HG03066 (cell line): ENCODE results near the gene MED9.
A peak's percentile ranks its signal among the peaks of the same experiment; 100 is the strongest.
"Not testable (repeated sequence)": the region's sequence is repeated elsewhere in the genome, so short reads cannot be mapped to it uniquely, and the experiment has no call there.

Experiments
- ATAC-seq: cut with Tn5 transposase; IDR thresholded peaks from one replicate; pipeline ENCODE4 v1.9.1; 2021; ENCODE audit warnings: low read depth; ENCODE audit not compliant: unreplicated experiment

Gene MED9

DNA sequence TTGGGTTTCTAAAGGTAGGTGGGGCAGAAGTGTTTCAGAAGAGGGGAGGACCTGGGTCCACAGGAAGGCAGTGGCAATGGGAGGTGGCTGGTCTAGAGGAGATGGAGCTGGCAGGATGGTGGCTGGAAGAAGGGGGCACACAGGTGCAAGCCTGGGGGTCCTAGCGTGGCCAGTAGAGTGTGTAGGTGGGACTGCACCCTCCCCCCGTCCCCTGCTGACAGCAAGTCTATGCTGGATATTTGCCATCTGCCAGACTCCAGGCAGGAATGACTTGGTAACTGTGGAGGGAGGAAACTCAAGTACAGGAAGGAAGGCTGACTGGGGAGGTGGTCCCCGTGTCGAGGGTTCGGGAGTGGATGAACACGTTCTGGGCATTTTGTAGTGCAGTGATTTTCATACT, 8.6 kb downstream of the MED9 start:
- ATAC-seq: no peak

DNA sequence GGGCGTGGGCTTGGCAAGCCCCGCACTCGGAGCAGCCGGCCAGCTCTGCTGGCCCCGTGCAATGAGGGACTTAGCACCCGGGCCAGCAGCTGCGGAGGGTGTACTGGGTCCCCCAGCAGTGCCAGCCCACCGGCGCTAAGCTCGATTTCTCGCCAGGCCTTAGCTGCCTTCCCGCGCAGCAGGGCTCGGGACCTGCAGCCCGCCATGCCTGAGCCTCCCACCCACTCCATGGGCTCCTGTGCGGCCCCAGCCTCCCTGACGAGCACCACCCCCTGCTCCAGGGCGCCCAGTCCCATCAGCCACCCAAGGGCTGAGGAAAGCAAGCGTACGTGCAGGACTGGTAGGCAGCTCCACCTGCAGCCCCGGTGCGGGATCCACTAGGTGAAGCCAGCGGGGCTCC, 9.6 kb downstream of the MED9 start:
- ATAC-seq: not testable (repeated sequence)

DNA sequence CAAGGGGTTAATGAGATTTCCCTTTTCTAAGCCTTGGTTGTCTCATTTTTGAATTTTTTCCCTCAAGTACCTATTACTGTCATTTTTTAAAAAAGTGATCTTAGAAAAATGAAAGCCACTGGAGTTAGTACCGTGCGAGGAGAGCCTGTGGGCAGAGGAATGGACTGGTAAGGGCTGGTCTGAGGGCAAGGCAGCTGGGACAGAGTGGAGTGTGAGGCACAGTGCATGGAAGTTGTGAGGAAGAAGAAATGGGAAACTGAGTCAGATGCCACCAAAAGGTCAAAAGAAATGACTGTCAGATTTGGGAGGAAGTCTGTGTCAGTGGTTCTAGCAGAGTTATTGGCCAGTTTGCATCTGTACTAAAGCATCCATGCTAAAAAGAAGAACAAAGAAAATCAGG, 11.2 kb downstream of the MED9 start:
- no peak for ATAC-seq

DNA sequence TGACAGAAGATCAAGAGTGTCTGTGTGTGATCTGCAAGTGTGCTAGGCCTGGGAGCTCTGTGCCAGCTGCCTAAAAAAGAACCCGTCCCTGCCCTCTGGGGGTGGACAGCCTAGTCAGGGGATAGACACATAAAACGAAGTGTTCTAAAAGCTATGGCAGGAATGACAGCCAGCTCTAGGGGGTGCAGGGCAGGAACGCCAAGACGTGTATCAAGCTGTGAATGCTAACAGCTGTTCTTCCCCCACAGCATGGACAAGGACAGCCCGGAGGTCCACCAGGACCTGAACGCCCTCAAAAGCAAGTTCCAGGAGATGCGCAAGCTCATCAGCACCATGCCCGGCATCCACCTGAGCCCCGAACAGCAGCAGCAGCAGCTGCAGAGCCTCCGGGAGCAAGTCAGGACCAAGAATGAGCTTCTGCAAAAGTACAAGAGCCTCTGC, 14.3 kb downstream of the MED9 start:
- no peak for ATAC-seq

DNA sequence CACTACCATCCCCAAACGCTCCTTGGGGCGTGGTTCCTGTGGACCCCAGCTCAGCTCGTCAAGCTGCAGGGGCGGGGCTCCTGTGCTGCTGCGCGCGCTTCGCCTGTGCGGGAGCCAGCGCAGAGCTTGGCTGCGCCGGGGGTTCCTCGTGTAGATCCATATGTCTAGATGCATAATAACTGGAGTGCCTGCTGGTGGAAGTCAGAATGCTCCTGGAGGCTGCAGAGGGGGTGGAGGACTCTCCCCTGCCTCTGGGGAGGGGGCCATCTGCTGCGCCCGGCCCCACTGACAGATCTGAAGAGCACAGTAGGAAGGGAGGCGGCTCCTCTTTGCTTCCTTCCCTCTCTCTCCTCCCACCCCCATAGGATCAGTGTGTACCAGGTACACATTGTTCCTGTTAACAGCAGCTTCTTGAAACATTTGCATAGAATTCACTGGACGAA, 14.8 kb downstream of the MED9 start:
- no peak for ATAC-seq

DNA sequence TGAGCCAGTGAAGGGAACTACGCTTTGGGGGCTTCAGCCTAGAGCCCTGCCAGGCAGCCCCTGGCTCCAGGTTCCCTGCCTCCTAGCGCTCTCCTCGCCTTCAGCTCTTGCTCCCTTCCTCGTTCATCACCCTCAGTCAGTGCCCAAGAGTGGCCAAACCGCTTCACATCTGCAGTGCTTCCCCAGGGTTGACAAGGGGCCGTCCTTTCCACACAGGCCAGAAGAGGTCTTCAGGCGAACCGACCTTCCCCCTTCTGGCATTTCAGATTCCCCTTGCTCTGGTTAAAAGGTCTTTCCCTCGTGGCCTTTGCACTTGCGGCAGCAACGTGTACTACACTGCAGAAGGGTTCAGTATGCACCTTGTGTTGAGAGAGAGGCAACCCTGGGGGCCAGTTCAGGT, 15.3 kb downstream of the MED9 start:
- ATAC-seq: no peak

DNA sequence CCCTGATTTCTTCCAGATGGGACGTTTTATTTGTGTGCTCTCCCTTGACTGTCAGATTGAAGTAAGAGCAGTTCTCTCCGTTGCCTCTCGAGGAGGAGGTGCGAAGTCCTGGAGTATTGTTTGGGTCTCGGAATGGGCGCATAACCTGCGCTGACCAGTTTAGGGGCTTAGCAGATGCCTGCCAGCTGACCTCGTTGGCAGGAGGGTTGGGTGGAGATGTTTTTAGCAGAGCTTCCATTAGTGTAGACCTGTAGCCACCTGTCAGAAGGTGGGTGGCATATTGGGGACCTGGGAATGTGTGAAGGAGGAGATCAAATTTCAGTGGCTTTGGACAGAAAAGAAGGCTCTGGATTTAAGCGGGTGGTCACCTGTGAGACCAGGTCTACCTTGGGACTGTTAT, 15.8 kb downstream of the MED9 start:
- no peak for ATAC-seq

DNA sequence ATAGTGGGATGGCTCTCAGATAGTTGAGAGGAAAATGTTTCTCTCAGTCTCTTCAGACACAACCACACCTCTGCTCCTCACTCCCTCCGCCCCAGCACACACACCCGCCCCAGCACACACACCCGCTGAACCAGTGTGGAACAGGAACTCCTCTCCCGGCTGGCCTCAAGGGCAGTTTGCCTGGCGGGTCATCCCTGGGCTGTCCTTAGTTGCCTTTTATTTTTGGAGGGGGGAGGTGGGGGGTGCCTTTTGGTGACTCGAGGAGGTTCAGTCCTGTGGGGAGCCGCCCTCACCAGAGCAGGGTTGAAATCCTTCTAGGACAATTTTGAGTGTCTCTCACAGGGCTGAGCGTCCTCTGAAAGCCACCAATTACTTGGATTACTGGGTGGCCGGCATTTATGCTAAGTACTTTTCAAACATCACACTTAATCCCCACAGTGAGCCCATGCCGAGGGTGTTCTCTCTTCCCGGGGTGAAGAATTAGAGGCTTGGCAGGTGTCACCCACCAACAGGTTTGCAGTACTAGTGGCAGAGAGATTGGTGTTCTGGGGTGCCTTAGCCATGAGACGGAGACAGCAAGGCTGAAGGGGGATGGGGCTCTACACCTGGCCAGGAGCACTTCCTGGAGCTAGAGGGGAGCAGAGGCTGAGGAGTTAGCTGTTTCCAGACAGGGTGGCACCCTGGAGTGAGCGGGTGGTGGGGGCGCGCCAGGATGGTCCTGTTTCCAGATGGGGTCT, 16.6 kb downstream of the MED9 start:
- ATAC-seq: no peak

DNA sequence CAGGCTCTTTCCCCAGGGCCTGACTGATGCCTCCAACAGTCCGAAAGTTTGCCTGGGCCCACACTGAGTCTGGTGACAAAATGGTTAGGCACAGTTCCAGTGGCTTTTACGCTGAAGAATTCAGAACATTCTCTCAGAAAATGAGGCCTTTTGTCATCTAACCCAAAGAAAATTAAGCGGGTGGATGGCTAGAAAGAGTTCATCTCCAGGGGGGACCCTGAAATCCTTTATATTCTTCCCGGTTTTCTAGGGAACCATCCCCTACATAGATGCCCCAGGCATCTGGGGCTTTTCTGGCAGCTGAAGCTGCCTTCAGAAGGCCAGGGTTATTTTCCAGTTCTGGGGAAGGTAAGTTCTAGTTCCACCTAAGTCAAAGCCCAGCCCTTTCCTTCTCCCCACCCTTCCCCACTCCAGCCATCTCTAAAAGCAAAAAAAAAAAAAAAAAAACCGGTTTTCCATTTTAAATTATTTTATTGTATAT, 17.2 kb downstream of the MED9 start:
- no peak for ATAC-seq

DNA sequence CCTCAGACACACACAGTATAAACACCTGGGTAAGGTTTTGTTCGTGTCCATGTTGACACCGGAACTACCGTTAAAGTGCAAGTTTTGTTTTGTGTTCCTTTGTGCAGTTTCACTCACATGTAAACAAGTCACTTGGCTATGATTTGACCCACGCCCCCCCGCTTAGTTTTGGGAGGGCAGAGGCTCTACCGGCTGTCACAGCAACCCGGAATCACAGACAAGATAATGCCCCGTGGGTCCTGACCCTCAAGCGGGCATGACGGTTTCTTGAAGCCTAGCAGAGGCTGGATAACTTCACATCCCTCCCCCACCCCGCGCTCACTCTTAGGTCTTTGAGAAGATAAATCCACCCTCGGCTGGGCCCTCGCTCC, 17.7 kb downstream of the MED9 start:
- ATAC-seq: no peak

DNA sequence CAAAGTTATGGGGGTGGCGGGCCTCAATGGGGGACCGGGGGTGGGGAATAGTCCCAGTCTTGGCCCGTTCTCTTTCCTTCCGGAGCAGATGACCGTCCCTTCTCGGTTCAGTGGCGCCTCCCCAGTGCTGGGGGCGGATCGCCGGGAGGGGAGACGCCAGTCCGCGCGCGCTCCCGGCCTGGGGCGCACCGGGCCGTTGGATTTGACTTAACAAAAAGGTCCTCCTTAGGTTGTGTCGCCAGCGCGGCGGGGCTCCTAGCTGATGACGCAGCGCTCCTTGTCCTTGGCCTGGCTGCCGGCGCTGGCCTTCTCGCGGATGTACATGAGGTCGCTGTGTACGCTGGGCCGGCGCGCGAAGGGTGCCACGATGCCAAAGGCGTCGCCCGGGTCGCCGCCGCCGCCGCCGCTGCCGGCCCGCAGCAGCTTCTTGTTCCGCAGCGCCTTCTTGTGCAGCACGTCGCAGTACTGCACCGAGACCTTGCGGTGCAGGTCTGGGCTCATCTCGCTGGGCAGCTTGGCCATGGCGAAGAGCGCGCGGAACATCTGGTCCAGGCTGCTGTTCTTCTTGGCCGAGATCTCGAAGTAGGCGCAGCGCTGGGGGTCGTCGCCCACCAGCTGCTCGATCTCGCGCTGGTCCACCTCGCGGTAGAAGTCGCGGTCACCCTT, 18.2 kb downstream of the MED9 start:
- no peak for ATAC-seq

DNA sequence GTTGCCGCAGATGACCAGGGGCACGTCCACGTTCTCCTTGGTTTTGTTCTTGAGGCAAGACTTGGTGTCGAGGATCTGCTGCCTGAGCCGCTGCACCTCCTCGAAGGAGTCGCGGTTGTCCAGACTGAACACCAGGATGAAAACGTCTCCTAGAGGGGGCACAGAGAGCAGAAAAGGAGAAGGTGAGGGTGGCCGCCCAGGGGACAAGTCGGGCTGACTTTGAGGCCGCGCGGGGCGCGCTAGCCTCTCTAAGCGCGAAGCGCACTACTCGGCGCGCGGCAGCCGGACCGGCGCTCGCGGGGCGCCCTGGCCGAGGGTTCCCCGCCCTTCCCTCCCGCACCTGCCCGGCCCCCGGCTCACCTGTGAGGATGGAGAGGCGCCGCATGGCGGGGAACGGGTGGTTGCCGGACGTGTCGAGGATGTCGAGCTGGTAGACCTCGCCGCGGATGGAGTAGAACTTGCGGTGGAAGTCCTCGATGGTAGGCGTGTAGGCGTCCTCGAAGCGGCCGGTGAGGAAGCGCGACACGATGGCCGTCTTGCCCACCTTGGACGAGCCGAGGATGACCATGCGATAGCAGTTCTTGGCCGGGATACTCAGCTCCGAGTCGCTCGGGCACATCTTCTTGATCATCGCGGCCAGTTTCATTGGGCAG, 18.9 kb downstream of the MED9 start:
- ATAC-seq: no peak

DNA sequence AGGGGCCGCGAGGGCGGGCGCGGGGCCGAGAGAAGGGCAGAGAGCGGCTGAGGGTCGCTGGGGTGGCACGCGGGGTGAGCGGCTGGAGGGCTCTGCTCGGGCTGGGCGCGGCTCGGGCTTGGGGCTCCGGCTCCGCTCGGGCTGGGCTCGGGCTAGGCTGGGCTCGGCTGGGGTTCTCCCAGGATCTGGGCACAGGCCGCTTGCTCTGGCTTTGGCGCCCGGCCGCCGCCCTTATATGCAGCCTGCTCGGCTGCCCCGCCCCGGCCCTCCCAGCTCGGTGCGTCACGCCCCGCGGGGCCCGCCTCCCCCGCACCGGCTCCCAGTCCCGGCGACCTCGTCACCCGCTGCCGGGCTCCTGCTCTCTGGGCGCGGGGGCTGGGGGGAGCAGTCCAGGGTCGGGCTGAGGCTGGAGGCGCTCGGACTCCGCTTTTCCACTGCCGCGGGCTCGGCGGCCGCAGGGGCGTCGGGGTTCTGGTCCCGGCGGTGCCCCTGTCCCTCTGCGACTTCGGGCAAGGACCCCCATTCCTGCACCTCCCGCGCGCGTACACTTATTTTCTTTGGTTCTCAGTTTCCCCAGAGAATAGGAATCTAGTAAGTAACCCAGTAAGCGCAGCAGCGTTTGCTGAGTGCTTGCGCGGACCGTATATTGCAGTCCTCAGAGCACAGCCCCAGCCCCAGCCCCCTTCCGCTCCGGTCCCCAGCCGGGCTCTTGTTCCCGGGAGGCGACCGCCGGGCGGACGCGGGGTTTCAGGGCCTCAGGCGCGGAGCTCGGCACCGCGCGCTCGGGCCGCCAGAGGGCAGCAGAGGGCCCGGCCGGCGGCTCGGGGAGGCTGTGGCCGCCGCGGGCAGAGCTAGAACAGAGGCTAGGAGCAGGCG, 19.6 kb downstream of the MED9 start, which contains the start of gene RASD1:
Gene RASD1 (minus strand): TSS at position 207 of the 876 bp plus-strand sequence. CDS start 214 bp downstream, outside the sequence.
- ATAC-seq: peak; percentile 67

DNA sequence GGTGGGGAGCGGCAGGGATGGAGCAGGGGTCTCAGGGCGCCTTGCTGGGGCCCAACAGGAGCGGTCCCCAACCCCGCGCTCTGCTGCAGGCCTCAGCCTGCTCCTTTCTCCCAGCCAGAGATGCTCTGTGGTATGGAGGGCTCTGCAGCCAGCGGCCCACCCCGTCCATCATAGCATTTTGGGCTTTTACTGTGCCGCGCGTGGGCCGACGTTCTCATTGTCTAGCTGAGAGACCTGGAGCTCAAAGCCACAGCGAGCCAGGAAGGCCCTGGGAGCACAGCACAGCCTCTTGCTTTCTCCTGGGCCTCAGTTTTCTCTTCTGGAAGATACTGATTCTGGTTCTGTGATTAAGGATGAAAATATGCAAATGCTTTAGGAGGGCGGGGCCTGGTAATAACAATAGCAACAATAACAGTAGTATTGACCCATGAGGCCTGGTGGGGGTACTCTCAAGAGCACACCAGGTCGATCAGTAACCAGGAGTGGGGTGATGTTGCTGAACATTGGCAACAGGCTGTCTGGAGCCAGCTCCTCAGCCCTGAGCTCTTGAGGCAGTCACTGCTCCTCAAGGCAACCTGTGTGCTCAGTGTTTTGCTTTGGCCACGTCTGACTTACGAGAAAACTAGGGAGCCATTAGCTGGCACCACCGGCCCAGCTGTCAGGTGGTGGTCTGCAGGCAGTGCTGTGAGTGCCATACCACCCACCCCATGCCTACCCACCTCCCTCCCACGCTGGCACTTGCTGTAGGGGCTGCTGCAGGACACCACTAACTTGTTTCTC, 20.5 kb downstream of the MED9 start:
- ATAC-seq: no peak

DNA sequence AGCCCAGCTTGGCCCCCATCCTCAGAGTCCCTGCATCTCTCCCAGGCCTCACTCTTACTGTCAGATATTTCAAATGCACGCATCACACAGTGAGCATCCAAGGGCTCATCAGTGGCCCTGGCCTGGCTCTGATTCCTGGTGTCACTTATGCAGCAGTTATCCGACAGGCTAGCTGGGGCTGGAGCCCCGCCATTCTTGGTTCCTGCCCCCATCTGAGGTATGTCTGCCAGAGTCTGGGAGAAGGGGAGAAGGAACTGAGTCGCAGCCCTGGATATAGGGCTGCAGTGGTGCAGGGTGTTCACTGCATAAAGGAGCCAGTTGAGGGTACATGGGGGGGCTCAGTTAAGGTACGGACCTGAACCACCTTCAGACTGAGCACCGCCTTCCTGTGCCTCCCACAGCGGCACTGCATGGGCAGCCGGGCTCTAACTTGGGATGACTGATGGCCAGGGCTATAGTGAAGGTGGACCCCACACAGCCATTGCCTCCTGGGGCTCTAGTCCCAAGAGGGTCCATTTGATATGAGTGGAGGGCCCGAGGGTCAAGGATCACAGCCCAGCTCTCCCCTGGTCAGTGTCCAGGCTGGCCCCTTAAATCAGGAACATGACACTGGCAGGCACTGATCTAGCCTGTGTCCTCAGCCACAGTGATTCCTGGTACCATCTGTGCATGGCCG, 21.2 kb downstream of the MED9 start:
- ATAC-seq: no peak

DNA sequence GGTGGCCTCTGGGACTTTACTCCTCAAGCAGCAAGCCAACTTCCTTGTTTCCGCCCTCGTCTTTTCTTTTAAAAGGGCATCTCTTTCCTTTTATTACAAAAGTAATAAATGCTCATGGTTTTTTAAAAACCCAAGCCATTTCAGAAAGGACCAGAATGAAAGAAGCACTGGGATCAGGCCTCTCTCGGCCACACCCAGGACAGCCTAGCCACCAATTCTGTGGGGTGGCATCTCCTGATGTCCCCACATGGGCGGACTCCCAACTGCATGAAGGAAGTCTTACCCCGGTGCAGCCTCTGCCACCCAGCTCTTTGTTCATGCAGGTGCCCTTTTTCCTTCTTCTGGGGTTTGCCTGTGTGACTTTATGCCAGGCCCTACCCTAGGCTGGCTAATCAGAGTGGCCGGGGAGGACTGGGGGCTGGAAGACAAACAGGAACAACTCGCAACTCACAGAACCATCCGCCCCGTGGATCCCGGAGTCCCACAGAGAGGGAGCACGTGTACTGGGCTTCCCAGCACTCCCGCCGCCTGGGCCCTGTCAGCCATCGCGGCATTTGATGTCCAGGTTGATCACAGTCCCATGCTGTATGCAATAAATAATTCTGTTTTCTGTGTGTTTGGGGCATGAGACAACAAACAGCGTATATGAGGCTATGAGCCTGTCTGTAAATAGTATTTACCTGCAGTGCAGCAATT, 22.0 kb downstream of the MED9 start:
- no peak for ATAC-seq

DNA sequence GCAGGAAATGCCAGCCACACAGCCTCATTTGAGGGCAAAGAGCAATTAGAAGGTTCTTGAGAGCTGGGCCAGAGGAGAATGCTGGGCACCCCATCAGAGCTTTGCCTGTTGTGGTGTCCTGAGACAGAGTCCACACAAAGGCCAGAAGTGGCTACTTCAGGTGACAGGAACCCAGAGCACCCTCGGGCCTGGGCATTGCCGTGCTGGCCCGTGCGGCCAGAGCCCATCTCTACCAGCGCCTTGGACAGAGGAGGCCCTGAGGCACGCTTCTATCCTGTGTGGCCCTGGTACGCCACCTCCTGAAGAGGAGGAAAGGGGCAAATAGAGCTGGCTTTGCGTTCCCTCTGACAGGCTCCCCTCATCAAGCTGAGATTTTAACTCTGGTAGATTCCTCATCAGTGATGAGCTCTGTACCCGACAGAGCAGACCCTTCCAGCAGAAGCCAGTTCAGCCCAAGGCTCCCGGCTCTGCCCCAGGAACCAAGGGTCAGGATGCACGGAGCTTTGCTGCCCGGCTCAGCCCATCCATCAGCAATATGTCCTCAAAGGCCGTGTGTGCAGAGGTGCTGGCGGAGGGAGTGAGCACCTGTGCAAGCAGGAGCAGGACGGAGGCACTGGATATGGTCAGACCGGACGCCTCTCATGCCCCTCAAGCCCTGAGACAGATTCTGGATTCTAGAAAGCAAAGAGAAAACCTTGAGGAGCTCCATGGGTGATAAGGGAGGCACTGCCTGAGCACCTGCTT, 22.8 kb downstream of the MED9 start:
- no peak for ATAC-seq

DNA sequence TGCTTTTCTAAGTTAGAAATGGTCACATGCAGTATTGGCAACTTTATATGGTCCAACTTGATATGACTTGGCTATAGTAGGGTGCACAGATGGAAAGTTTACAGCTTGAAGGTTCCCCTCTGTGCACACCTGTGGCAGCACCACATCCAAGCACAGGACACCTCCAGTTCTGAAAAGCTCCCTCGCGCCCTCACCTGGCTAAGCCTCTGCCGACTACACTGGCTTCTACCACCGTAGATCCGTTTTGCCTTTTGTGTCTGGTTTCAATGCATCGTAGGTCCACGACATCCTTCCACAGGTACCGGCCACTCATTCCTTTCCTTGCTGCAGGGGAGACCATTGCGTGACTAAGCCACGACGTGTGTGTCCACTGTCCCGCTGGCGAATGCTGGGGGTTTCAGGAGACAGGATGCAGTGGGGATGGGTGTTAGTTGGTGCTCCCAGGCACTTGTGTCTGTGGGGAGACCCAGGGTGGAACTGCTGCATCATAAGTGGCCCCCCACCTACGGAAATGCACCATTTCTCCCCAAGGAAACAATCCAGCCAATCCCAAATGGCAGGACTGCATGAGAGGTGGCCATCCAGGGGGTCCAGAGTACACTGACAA, 24.3 kb downstream of the MED9 start:
- ATAC-seq: no peak
